Bronchial epithelial cell (primary cell): Measurements from ENCODE around the gene SLC16A10. TPM values are rescaled to one million over a fixed set of nuclear protein-coding genes. Genes with fewer than 3 reads are reported as not detected.
"Not testable (repeated sequence)": the region's sequence is repeated elsewhere in the genome, so short reads cannot be mapped to it uniquely, and the experiment has no call there.

Experiments
- DNase-seq: peaks from one replicate; pipeline ENCODE4 v3.0.0-alpha.2; 2010; ENCODE audit warnings: low read depth
- FAIRE-seq: peaks from 2 replicates; lab custom pipeline; 2011; peaks lifted over from hg19 to GRCh38; lab: Jason Lieb, UNC
- H3K27me3 ChIP-seq: 2 replicates; pipeline ENCODE4 v1.5.1; 2011; ENCODE audit warnings: low read length; ENCODE audit not compliant: control insufficient read depth, insufficient read depth
- H3K36me3 ChIP-seq: 2 replicates; pipeline ENCODE4 v1.5.1; 2011; ENCODE audit warnings: low read length; ENCODE audit not compliant: control insufficient read depth, insufficient read depth
- H3K4me3 ChIP-seq: 2 replicates; pipeline ENCODE4 v1.5.1; 2011; ENCODE audit warnings: mild to moderate bottlenecking, low read depth, low read length, control low read depth
- CTCF ChIP-seq: IDR thresholded peaks from 2 replicates; pipeline ENCODE4 v1.5.1; 2011; ENCODE audit warnings: mild to moderate bottlenecking, moderate library complexity, low read length, control low read depth, inconsistent platforms; ENCODE audit not compliant: insufficient read depth, severe bottlenecking
- total RNA-seq: library from RNA; depleted of rRNA; stranded (reverse); fragments of >200 nt; gene quantifications from 2 replicates; pipeline ENCODE4 v1.2.1, GENCODE V29; 2014

The SLC16A10 gene
- total RNA-seq, 1 donor from 2014 or later = 0.26 TPM

- Histone ChIP-seq H3K27me3 (no peaks in the 10 kb centered on the region), H3K4me3 (no peak overlapping the region), H3K36me3 (no peaks in the 10 kb centered on the region)
- no peak for TF ChIP-seq CTCF
- FAIRE-seq (no peak), DNase-seq (no peak)
Measured at GRCh38 chr6:111201244-111201554, 113.9 kb downstream of the SLC16A10 start.

- FAIRE-seq = no peak
- no peak for TF ChIP-seq CTCF
Measured at GRCh38 chr6:111201764-111202163, 114.5 kb downstream of the SLC16A10 start.

GRCh38 chr6:111203539-111203938 lies 116.2 kb downstream of the SLC16A10 start:
- H3K36me3 ChIP-seq, FAIRE-seq, H3K27me3 ChIP-seq, H3K4me3 ChIP-seq, DNase-seq: not testable (repeated sequence)

More at GRCh38 chr6:111201764-111202163, 114.5 kb downstream of the SLC16A10 start:
- Histone ChIP-seq H3K4me3 (no peak overlapping the region), H3K36me3 (no peaks in the 10 kb centered on the region), H3K27me3 (no peaks in the 10 kb centered on the region)
- DNase-seq = no peak

GRCh38 chr6:111204305-111204704 lies 117.0 kb downstream of the SLC16A10 start:
- Histone ChIP-seq H3K27me3 (no peaks in the 10 kb centered on the region), H3K4me3 (no peak overlapping the region), H3K36me3 (no peaks in the 10 kb centered on the region)
- DNase-seq (no peak), FAIRE-seq (no peak)
- no peak for TF ChIP-seq CTCF

GRCh38 chr6:111204881-111205280 lies 117.6 kb downstream of the SLC16A10 start:
- FAIRE-seq = no peak

GRCh38 chr6:111205502-111205901 lies 118.2 kb downstream of the SLC16A10 start:
- Histone ChIP-seq H3K36me3 (no peaks in the 10 kb centered on the region), H3K27me3 (no peaks in the 10 kb centered on the region), H3K4me3 (no peak overlapping the region)
- FAIRE-seq = no peak
- no peak for TF ChIP-seq CTCF
- DNase-seq = no peak

More at GRCh38 chr6:111204881-111205280, 117.6 kb downstream of the SLC16A10 start:
- DNase-seq = no peak
- no peaks in the 10 kb centered on the region for H3K36me3 ChIP-seq
- H3K4me3 ChIP-seq = no peak overlapping the region
- no peaks in the 10 kb centered on the region for H3K27me3 ChIP-seq
- TF ChIP-seq CTCF = no peak
